HG02973 (cell line): ENCODE measurements around the gene ATP2B2.

Experiments
- ATAC-seq: cut with Tn5 transposase; IDR thresholded peaks from one replicate; pipeline ENCODE4 v1.9.1; 2021; ENCODE audit warnings: moderate library complexity; ENCODE audit not compliant: unreplicated experiment

ATP2B2 gene

DNA sequence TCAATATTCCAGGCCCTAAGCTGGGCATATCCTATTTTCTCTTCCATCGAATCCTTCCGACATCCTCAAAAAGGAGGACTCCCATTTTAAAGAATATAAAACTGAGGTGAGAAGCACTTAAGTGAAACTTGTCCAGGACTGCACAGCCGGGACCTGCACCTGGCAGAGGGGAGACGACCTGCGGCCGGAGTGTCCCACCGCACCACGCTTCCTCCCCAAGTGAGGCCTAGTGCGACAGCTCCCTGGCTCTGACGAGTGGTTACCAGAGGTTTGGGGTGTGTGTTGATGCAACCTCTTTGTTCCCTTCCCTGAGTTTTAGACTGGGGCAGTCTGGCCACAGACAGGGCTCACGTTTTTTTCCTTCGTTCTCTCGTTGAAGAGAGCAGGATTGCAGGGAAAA, 24.9 kb upstream of the ATP2B2 start:
- ATAC-seq: no peak

DNA sequence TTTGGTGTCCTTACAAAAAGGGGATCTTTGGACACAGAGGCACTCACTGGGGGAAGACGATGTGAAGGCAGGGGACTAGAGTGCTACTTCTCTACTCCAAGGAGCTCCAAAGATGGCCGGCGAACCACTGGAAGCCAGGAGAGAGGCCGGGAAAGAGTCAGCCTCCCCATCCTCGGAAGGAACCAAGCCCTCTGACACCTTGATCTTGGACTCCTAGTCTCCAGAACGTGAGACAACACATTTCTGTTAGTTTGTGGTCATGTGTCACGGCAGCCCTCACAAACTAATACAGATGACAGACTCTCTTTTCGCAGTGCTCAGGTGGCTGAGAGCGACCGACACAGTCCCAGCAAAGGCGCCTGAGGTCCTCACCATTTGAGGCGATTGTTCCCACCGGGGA, 24.4 kb upstream of the ATP2B2 start:
- ATAC-seq: no peak

DNA sequence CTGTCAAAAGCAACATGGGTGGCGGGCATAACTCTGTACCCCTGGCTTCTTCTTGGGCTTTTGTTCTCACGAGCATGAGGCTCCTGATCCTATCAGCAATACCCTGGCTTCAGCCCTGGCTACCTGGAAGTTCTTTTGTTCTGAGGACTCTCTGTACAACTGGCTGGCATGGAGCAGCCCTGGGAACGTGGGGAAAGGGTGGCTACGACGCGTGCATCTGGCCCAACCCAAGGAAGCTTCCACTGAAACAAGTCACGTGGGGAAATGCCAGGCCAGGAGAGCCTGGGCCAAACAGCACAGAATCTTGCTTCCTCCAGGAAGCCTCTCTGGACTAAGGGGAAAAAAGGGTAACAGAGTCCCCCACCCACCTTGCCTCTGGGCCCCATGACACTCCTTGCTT, 22.7 kb upstream of the ATP2B2 start:
- no peak for ATAC-seq

DNA sequence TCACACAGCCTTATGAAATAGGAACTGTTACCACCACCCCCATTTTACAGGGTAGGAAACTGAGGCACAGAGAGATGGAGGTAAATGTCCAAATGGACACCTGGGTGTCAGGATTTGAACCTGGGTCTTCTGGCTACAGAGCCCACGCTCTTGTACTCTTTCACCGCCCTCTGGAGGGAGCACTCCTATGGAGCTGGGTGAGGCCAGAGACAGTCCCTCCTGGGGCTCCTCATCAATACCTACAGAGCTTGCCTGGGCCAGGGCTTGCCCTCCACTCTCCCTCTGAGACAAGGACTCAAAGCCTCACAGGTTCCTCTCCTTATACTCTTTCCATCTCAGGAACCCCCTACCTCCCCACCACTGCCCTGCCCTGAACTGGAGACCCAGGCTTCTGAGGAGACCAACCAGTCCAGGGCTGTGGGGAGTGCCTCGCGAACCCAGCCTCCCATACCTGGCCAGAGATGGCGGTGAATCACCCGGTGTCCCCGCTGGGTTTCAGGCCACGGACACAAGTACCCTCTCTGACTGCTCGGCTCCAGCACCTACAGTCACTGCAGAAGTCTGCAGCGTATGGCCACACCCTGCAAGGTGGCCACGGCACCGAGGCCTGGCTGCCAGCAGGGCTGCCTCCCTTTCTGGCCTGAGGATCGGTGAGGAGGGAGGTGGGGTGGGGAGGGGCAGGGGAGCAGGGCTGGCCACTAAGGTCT, 22.1 kb upstream of the ATP2B2 start:
- no peak for ATAC-seq

DNA sequence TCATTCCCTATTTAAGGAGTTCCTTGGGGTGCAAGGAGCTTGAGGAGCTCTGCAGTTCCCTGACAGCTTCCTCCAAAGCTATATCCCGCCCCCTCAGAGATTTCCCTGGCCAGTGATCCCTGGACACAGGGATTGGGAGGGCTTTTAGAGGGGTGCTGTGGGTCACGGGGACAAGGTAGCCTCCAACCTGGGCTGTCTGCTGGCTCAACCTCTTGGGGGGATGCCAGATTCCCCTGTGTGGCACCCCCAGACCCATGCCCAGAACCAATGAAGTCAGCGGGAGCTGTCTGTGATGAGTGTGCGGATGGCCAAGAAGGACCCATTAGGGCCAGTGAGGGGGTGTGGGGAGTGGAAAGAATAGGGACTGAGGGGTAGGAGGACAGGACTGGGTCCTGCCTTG, 21.0 kb upstream of the ATP2B2 start:
- ATAC-seq: no peak

DNA sequence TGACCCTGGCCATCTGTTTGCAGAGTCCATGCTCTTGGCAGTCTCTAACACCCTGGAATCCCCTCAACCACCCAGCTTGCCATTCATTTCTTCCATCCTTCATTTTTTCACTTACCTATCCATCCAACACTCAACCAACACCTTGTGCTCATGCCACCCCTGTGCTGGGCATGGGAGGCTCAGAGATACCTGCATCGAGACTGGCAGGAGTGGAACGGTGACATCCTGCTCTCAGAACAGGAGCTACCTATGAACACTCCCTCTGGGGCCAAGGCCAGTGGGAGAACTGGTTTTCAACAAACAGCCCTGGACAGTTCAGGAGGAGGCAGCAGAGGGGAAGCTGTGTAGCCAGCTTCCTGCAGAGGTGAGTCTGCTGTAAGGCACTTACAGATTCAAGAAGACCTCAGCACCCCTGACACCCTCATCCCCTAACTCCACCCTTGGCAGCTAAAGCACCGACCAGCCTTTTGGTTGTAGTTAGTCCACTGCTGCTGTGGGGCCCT, 19.5 kb upstream of the ATP2B2 start:
- no peak for ATAC-seq

DNA sequence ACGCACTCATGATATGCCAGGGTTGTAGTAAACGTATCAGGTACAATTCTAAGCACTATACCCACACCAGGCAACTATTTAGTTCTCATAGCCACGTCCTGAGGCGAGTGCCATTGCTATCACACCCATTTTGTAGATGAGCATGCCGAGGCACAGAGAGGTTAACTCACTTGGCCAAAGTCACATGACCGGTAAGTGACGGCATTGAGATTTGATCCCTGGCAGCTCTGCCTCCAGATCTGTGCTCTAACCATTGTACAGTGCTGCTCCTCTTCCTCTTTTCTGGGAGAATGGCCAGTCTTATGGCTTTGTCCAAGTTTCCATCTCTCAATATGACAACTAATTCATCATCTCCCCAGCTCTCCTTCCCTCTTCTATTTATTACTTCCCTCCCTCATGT, 18.9 kb upstream of the ATP2B2 start:
- no peak for ATAC-seq

DNA sequence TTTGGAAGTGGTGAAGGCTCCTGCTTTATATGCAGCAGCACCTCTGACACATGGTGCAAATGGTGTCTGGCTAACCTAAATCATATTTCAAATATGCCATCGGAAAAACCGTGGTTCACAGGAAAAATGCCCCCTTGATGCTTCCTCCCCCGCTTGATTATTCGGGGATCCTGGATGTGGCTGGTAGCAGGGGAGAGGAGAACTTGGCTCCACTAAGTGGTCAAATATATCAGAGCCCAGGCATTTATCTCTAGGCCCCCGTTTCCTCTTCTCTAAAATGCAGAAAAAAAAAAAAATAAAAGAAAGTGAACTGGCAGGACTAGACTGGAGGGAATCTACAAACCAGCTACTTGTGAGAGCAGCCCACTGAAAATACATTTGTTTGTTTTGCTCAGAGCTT, 18.2 kb upstream of the ATP2B2 start:
- no peak for ATAC-seq

DNA sequence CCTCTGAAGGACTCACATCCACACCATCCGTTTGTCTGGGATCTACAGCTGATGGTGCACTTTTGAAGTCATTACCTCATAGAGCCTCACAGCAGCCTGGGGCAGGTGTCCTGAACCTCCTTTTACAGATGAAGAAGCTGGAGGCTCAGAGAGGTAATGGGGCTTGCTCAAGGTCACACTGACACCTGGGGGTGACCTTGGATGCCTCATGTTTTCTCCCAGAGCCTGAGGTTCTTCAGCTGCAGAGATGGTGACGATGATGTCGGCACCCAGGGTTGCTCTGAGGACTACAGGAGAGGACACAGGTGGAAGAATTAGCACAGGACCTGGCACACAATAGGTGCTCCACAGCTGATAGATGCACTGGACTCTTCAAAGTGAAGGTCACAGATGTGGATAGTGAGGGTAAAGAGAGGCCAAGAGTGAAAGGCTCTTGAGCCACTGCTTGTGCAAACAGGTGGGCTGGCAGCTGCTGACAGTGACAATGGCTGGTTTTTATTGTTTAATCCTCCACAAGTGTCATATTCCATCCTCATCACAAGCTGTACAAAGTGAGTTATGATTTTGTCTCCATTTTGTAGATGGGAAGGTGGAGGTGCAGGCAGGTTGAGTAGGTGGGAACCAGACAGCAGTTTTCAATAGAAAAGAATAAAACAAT, 17.4 kb upstream of the ATP2B2 start:
- ATAC-seq: no peak

DNA sequence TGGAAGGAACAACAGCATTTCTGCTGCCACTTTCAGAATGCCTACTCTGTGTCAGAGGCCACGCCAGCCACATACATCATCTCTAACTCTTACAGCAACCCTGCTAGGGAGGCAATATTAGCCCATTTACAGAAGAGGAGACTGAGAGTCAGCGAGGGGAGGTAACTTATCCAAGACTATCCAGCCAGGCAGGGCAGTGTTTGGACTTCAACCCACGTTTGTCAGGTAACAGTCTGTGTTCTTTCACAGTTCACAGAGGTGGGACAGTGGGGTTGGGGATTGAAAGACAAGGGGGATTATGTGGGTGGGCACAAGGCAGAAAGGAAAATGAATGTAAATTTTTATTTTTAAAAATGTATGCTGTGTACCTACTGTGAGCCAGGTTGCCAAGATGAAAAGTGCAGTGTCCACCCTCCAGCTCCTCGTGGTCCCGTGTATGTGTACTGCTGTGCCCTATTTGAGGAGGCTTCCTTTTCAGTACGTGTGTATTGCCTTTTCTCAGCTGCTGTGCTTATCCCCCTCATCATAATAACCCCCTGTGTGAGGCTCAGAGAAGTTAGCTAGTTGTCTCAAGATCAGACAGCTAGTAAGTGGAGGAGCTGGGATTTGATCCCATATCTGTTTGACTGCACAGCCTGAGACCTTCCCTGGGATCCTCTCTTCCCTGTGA, 16.5 kb upstream of the ATP2B2 start:
- no peak for ATAC-seq

DNA sequence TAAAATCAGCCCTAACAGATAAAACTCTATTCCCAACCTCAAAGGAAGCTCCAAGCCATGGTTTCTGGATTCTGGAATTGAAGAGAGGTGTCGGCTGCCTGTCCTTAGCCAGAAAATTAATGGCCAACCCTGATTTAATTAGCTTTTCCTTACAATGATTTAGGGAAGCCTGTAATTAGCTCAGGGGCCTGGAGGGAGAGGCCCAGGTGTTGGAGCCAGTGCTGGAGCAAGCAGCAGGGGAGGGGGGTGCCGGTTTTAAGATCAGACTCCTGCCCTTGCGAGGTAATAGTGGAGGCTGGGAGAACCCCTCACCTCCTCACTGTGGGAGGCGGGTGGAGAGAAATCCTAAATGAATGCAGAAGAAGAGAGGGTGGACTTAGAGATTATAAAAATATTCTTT, 14.7 kb upstream of the ATP2B2 start:
- ATAC-seq: no peak

DNA sequence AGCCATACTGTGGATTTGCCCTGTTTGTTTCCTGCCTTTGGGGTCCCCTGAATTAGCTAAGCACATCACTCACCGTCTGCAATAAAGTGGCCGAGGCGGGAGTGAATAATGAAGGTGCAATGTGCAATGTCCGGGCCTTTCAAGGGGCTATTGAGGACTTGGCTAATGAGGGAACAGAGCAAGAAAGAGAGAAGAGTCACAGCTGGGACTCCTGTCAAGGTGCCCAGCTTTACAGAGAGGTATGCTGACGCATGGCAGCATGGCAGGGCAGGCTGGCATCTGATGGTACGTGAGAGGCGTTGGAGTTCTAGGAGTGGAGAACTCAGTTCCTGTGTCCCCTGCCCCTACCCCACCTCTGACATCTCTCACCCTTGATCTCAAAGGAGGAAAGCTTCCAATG, 13.8 kb upstream of the ATP2B2 start:
- no peak for ATAC-seq

DNA sequence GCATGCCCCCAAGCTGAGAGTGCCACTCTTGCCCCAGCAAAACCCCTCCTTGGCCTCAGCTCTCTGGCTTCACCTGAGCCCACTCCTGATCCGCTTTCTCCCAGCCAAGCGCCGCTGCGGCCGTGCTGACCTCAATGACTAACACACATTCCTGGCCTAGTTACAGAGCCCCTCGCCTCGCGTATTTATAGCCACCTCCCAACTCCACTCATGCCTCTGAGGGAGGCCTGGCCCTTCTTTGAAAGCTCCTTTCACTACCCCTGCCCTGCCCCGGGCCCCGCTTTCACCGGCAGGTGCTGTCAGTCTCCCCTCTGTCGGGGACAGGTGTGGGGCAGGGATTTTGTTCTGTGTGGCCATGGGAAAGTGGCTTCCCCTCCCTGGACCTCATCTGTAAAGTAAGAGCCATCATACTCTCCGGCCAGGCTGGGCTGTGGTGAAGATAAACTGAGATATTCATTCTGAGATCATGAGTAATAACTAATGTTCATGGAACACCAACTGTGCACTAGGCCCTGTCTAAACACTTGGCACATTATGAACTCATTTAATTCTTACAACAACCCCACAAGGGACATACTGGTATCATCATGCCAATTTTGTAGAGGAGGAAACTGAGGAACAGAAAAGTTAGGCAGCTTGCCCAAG, 13.2 kb upstream of the ATP2B2 start:
- ATAC-seq: no peak

DNA sequence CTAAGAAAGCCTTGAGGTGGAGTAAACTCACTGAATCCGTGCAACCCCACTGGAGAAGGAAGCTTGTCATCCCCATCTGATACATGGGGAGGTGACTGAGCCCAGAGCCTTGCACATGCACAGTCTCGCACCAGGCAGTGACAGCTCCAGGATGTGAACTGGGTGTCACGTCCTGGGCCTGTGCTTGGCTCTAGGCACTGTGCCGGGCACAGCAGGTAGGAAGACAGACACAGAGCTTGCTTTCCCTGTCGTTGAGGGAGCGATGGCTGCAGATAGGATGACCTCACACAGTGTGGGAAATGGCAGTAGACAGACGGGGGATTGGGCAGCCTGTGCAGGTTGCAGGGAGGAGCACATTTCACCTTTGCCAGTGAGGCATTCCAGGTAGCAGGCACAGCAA, 12.2 kb upstream of the ATP2B2 start:
- ATAC-seq: no peak

DNA sequence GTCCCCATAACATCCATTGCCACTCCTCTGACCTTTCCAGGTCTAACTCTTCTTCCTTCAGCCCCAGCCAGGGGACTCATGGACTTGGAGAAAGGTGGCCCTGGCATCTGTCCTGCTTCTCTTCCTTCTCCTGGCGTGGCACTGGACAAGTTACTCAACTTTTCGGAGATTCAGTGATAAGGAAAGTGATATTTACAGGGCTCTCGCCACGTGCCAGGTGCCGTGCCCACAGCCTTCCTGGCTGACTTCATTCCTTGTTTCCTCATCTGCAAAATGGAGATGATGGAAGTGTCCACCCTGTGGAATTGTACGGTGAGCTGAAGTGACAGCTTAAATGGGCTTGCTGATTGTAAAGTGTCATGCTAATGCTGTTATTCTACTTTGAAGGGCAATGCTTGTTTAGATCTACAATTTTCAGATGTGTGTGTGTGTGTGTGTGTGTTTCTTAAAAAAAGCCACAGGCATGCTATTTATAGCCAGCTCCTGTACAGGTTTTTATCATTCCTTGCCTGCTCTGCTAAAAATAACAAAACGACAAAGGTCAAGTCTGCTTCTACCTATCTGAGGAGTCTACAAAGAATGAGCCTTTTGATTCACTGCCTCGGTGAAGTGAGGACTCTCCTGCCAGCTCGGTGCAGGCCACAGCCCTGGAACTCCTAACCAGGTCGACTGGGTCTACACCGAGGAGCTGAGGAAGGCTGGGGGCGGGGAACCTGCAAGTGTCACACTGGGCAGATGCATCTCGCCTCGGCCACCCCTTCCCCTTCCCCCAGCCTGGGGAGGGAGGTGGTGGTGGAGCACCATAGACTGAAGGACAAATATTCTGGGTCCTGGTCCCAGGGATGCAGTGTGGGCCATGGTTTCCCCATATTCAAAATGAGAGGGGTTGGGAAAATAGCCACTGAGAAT, 11.4 kb upstream of the ATP2B2 start:
- ATAC-seq: no peak

DNA sequence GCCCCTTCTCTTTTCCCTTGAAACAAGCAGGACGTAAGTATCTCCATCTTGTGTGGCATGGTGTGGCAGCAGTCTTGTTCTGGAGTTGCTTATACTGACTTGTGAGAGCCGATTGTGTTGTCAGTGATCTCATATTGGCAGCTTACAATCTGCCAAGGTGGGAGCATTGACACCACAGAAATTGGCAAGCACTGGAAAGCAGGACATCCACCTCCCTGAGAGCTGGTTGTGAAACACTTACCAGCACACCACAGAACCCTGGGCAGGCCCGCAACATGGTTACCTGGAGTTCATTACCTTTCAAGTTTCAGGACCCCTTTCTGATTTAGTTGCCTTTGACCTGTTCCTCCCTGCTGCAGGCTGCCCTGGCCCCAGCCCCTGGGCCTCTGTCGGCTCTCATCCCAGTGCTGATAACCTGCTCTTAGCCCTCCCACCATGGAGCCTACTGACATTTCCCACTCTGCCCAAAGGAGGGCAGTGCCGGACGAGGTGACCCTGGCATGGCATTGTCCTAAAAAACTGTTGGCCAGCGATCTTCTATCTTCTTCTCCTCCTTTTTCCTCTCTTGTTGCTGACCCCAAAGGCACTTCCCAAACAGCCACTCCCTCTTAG, 10.6 kb upstream of the ATP2B2 start:
- ATAC-seq: no peak

DNA sequence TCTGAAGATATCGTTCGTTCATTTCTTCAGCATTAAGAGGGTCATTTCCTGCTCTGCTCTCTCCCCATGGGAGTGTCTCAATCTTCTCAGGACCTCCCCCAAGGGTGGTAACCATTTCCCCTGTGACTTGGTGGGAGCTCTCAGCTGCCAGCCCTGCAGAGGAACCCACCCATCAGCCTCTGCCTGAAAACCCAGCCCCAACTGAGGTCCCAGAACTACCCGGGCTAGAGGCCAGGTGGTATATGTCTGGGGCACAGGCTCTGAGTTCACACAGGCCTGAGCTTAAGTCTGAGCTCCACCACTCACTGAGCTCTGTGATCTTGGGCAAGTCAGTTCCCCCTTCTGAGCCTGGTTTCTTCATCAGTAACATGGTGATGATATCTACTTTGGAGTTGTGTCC, 10.0 kb upstream of the ATP2B2 start:
- ATAC-seq: no peak

DNA sequence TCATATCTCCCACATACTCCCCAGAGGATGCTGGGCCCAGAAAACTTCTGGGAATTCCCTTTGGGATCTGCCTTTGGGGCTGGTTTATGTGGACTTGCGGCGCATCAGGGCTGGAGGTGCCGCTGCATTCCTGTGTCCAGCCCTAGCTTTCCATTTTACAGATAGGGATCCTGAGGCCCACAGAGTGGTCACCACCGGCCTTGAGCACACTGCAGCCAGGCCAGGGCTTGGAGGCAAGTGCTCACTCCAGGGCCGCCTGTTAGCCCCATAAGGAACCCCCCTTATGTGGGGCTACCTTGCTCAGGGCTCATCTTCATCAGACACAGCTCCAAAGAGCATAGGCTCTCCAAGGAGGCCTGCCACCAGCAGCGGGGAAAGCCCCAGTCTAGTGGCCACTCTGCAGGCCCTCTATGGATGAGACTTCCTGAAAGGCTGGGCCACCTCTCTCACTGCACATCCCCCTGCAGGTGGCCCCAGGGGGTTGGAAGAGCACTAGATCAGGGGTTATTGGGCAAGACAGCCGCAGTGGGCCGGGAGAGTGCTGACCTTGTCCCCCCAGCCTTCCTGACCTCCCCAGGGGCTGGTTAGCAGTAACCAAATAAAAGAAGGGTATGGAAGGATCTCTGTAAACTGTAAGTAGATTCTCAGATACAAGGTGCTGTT, 9.2 kb upstream of the ATP2B2 start:
- ATAC-seq: no peak

DNA sequence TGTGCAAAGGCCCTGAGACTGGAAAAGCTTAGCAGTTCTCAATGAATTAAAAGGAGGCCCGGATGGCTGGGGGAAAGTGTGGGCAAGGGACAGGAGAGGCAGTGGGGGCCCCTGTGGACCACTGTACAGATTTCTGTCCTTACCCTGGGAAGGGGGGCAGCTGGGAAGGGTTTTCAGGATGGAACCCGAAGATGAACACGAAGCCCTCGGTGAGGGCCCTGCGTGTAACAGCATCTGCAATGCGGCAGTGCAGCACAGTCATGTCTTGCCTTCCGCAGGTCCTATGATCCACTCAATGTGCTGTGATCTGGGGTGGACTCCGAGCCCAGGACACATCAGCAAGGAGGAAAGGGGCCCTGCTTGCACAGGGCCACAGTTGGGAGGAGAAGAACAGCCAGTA, 7.9 kb upstream of the ATP2B2 start:
- no peak for ATAC-seq

DNA sequence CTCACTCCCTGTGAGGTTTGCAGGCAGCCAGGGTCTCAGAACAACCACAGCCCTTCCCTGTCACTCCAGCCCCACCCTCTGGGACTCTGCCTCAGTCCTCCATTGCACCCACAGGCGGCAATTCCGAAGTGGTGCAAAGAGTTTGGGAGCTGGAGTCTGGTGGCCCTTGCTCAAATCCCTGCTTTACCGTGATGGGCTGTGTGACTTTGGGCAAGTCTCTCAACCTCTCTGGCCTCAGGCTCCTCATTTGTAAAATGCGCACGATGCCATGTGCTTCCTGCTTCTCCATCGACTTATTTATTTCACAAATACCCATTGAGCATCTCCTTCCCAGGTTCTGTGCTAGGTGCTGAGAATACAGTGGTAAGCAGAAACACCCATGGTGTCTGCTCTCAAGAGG, 7.3 kb upstream of the ATP2B2 start:
- no peak for ATAC-seq
